A549 (cell line): ENCODE results near the gene KCNA10. TPM values are rescaled to one million over a fixed set of nuclear protein-coding genes. Genes with fewer than 3 reads are reported as not detected.

Experiments used
- ATAC-seq, 2 experiments: fragments of 200-7000 bp in 1 of 2; fragments of >200 bp in 1 of 2; cut with Nextera tagmentation in 1 of 2; cut with Tn5 transposase in 1 of 2; 3 replicates each; pipeline versions ENCODE4 v1.8.0 to v1.9.1; 2018 to 2020; ENCODE audit warnings: mild to moderate bottlenecking in 1 of 2, moderate library complexity in 1 of 2
- CTCF ChIA-PET: fragments of 300-600 bp; sonication (Branson Sonifier 250); formaldehyde crosslinking; extraction: SDS; loops from one replicate; lab custom pipeline; 2021; ENCODE audit warnings: antibody characterized with exemption, inconsistent platforms; lab: Yijun Ruan, JAX
- POLR2A ChIA-PET: fragments of 350-600 bp; formaldehyde crosslinking; extraction: SDS; loops from one replicate; lab custom pipeline; 2021; ENCODE audit warnings: antibody characterized with exemption, inconsistent platforms; lab: Yijun Ruan, JAX
- DNase-seq, 2 experiments: peaks; one replicate each; pipeline versions ENCODE4 v3.0.0 to v3.0.0-alpha.2; 2011 to 2016; ENCODE audit warnings: low read depth in 1 of 2, low spot score in 1 of 2
- FAIRE-seq: peaks from 2 replicates; lab custom pipeline; 2011; peaks lifted over from hg19 to GRCh38; lab: Jason Lieb, UNC
- H3K27ac ChIP-seq, 2 experiments: fragments of >200 bp; sonication (Bioruptor Twin); formaldehyde crosslinking; 3 replicates each; pipeline ENCODE4 v1.5.1; 2016 to 2017
- H3K4me1 ChIP-seq: fragments of >200 bp; sonication (Bioruptor Twin); formaldehyde crosslinking; 3 replicates; pipeline ENCODE4 v1.6.1; 2016
- H3K4me2 ChIP-seq: fragments of >200 bp; sonication (Bioruptor Twin); formaldehyde crosslinking; 3 replicates; pipeline ENCODE4 v1.6.1; 2016
- H3K4me3 ChIP-seq: fragments of >200 bp; sonication (Bioruptor Twin); formaldehyde crosslinking; 3 replicates; pipeline ENCODE4 v1.5.1; 2016
- H3K9me3 ChIP-seq: fragments of >200 bp; sonication (Bioruptor Twin); formaldehyde crosslinking; 3 replicates; pipeline ENCODE4 v1.6.1; 2016
- BHLHE40 ChIP-seq: IDR thresholded peaks from 2 replicates; pipeline ENCODE4 v1.6.1; 2012; ENCODE audit warnings: low read depth, low read length, inconsistent platforms
- CHD2 ChIP-seq: fragments of 150-350 bp; IDR thresholded peaks from 2 replicates; pipeline ENCODE4 v1.6.1; 2014; ENCODE audit warnings: low read length; ENCODE audit not compliant: partially characterized antibody
- CHD4 ChIP-seq: fragments of 200-600 bp; sonication (generic); IDR thresholded peaks from 2 replicates; pipeline ENCODE4 v1.6.1; 2016; ENCODE audit warnings: antibody characterized with exemption, mild to moderate bottlenecking, borderline replicate concordance
- ELK1 ChIP-seq: fragments of 150-350 bp; IDR thresholded peaks from 2 replicates; pipeline ENCODE4 v1.6.1; 2014; ENCODE audit warnings: low read depth, mild to moderate bottlenecking, low read length
- HDAC2 ChIP-seq: fragments of 200-600 bp; sonication (generic); IDR thresholded peaks from 2 replicates; pipeline ENCODE4 v1.6.1; 2016
- HES2 ChIP-seq: fragments of >200 bp; sonication (Bioruptor Twin); formaldehyde crosslinking; IDR thresholded peaks from 2 replicates; pipeline ENCODE4 v1.6.1; 2016
- KDM1A ChIP-seq: fragments of 200-600 bp; sonication (generic); IDR thresholded peaks from 2 replicates; pipeline ENCODE4 v1.6.1; 2016; ENCODE audit warnings: low read depth, mild to moderate bottlenecking
- MYC ChIP-seq: IDR thresholded peaks from 2 replicates; pipeline ENCODE4 v1.6.1; 2012; ENCODE audit warnings: mild to moderate bottlenecking, inconsistent platforms, low read length, improper control_type of control experiment, borderline replicate concordance
- PBX3 ChIP-seq: IDR thresholded peaks from 2 replicates; pipeline ENCODE4 v1.6.1; 2012
- POLR2A ChIP-seq: IDR thresholded peaks from 2 replicates; pipeline ENCODE4 v1.6.1; 2012; ENCODE audit warnings: mild to moderate bottlenecking, low read length
- POLR2AphosphoS2 ChIP-seq: conservative IDR thresholded peaks from 2 replicates; pipeline ENCODE4 v1.6.1; 2012; ENCODE audit warnings: low read length, improper control_type of control experiment, inconsistent platforms
- RAD21 ChIP-seq, 2 experiments: fragments of >200 bp in 1 of 2; sonication (Bioruptor Twin) in 1 of 2; formaldehyde crosslinking in 1 of 2; IDR thresholded peaks in 1 of 2; conservative IDR thresholded peaks in 1 of 2; 2 replicates in 1 of 2; 3 replicates in 1 of 2; pipeline ENCODE4 v1.6.1; 2012 to 2018; ENCODE audit warnings: inconsistent platforms in 1 of 2
- RARB ChIP-seq: fragments of 250-450 bp; sonication (Bioruptor Pico); IDR thresholded peaks from 2 replicates; pipeline ENCODE4 v1.8.0; 2021; ENCODE audit warnings: mild to moderate bottlenecking, moderate library complexity
- RCOR1 ChIP-seq: fragments of 150-350 bp; IDR thresholded peaks from 2 replicates; pipeline ENCODE4 v1.6.1; 2014; ENCODE audit warnings: antibody characterized with exemption, low read length, low read depth
- RNF2 ChIP-seq: fragments of 200-600 bp; sonication (generic); IDR thresholded peaks from 2 replicates; pipeline ENCODE4 v1.6.1; 2016; ENCODE audit warnings: low read depth, mild to moderate bottlenecking, antibody characterized with exemption, moderate library complexity, borderline replicate concordance
- SMC3 ChIP-seq: fragments of >200 bp; sonication (Bioruptor Twin); formaldehyde crosslinking; IDR thresholded peaks from 3 replicates; pipeline ENCODE4 v1.6.1; 2018; ENCODE audit warnings: inconsistent platforms
- ZSCAN20 ChIP-seq: fragments of 250-450 bp; sonication (Bioruptor Pico); IDR thresholded peaks from 2 replicates; pipeline ENCODE4 v1.8.0; 2022; ENCODE audit warnings: mild to moderate bottlenecking, moderate library complexity
- WGBS: methylation state at CpG from one replicate; pipeline ENCODE4 v1.1.6; 2017; ENCODE audit errors: missing lambda C conversion rate; 5-methylcytosine and 5-hydroxymethylcytosine counted together
- polyA plus RNA-seq, 4 experiments: library from polyadenylated mRNA; depleted of rRNA in 3 of 4; stranded (reverse); fragments of >200 nt; fragmentation: RNase III in 1 of 4; extraction: RNeasy Plus Mini Kit Qiagen cat#74134 plus additional on column Dnase treatment in 1 of 4; gene quantifications; 2 replicates in 3 of 4; 3 replicates in 1 of 4; pipeline ENCODE4 v1.2.3, GENCODE V29; 2011 to 2017
- TF ChIP-seq, protein P1 (sequence below): fragments of >200 bp; sonication (Bioruptor Twin); formaldehyde crosslinking; IDR thresholded peaks from 3 replicates; pipeline ENCODE4 v1.6.1; 2016

The KCNA10 gene
- polyA plus RNA-seq, 2 of the 4 experiments (the other 2 are of a cell fraction): not detected

- ChIA-PET CTCF (interaction anchor here (0.8 to 3.7 kb wide), 7 partner anchors 8 to 256 kb away, joined by 3 to 22 read pairs (median 4); no protein-coding TSS in a partner anchor), POLR2A (no interaction called here)
- no peak overlapping the region for H3K27ac ChIP-seq
- ATAC-seq (no peak), FAIRE-seq (no peak), DNase-seq (no peak)
- no peak for TF ChIP-seq RAD21 (conservative IDR thresholded peaks at IDR 0.05 in 1 of 2, IDR thresholded peaks at IDR 0.05 in 1 of 2)
- no peak for TF ChIP-seq HES2
- no peak for TF ChIP-seq RNF2
- TF ChIP-seq PBX3: no peak
- no peak for TF ChIP-seq SMC3
- no peak for TF ChIP-seq POLR2A
- TF ChIP-seq POLR2AphosphoS2: no peak
- TF ChIP-seq KDM1A: no peak
- TF ChIP-seq, protein P1, sequence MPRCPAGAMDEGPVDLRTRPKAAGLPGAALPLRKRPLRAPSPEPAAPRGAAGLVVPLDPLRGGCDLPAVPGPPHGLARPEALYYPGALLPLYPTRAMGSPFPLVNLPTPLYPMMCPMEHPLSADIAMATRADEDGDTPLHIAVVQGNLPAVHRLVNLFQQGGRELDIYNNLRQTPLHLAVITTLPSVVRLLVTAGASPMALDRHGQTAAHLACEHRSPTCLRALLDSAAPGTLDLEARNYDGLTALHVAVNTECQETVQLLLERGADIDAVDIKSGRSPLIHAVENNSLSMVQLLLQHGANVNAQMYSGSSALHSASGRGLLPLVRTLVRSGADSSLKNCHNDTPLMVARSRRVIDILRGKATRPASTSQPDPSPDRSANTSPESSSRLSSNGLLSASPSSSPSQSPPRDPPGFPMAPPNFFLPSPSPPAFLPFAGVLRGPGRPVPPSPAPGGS: no peak
- TF ChIP-seq HDAC2: no peak
- no peak for TF ChIP-seq MYC
- TF ChIP-seq RCOR1: no peak
- TF ChIP-seq RARB (CRISPR knock-in tag): no peak
- TF ChIP-seq CHD4: no peak
- no peak for TF ChIP-seq CHD2
- H3K4me3 ChIP-seq: no peak overlapping the region
- H3K4me2 ChIP-seq: no peak overlapping the region
- 24% methylated on average over 7 of the region's 7 CpGs for WGBS
- no peaks in the 10 kb centered on the region for H3K9me3 ChIP-seq
- peaks cover 16% of the 10 kb centered on the region for H3K4me1 ChIP-seq
Measured at GRCh38 chr1:110526201-110526780, 7.3 kb upstream of the KCNA10 start.

GRCh38 chr1:110525249-110525595, 6.2 kb upstream of the KCNA10 start:
- Histone ChIP-seq H3K4me3 (no peak overlapping the region), H3K27ac (no peak overlapping the region), H3K4me1 (peaks cover 16% of the 10 kb centered on the region), H3K9me3 (no peaks in the 10 kb centered on the region), H3K4me2 (no peak overlapping the region)
- ChIA-PET POLR2A (no interaction called here), CTCF (interaction anchor here (0.9 to 6.2 kb wide), 11 partner anchors 9 to 95 kb away, joined by 3 to 41 read pairs (median 5); no protein-coding TSS in a partner anchor)
- FAIRE-seq (no peak), DNase-seq (no peak), ATAC-seq (no peak; a peak in 1 of 6 replicates)
- TF ChIP-seq BHLHE40 (no peak), ELK1 (no peak), ZSCAN20 (CRISPR knock-in tag) (no peak)
- WGBS: 79% methylated on average over 5 of the region's 6 CpGs
